HPDE6-E6E7 (cell line): Measurements from ENCODE around the gene CACNA2D3.
"Not testable (repeated sequence)": the region's sequence is repeated elsewhere in the genome, so short reads cannot be mapped to it uniquely, and the experiment has no call there.

Experiments
- DNase-seq: peaks from one replicate; pipeline ENCODE4 v3.0.0; 2011; ENCODE audit warnings: missing footprints; ENCODE audit errors: extremely low spot score

CACNA2D3 gene

DNA sequence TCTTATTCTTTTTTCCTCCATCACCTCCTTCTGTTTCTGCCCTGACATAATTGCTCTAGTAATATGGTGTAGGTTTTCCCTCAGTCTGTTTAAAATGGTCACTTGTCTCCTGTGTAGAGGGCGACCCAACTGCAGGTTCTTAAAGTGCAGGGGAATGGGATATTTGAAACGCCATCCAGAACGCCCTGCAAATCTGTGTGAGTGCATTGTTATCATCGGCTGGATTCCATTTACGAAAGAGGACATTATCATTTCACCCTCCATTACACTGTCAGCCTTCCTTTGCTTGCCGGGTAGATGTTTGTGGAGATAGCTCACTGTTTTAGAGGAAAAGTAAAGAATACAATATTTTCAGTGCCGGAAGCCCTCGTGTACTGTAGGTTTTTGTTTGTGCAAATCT is 451.5 kb downstream of the CACNA2D3 start:
- DNase-seq: no peak

DNA sequence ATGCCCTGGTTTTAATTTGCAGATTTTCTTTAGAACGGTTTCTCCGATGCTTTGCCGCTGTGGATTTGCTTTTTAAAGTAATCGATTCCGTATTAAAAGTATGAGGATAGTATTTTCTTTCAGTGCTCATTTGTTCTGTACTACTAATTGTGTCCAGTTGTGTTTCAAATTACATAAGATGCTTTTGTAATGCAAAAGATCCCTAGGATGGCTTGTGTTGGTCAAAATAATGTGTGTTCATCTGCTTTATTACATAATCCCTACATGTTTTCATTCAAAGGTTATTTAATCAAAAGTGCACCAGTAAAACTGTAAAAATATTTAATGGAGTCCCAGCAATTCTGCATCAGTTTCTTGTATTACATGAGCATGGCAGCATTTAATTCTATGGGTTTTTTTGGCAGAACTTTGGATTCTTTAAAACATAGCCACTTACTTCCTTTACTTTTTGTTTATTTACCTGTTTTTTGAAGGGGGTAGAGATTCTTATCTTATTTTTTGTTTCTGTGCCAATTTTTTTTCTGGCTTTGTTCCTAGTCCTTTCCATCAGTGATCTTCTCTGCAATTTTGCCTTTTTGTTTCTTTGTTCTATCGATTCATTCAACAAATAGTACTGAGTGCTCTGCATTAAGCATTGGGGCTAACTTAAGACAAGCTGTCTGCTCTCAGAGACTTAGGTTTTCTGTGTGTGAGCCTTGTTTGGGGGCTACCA is 452.7 kb downstream of the CACNA2D3 start:
- DNase-seq: no peak

DNA sequence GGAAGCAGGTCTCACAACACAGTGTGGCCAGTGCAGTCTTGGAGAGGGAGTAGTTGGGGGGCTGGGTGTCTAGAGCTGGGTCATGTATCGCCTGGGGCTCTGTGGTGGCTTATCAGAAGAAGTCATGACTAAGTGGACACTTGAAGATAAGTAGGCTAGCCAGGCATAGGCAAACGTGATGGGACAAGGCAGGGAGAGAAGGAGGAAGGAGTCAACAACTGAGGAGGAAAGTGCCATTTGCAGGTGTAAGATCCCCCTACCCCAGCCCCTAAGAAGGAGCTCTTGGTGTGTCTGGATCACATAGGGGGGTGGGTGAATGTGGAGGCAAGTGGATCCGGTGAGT is 453.2 kb downstream of the CACNA2D3 start:
- DNase-seq: no peak

DNA sequence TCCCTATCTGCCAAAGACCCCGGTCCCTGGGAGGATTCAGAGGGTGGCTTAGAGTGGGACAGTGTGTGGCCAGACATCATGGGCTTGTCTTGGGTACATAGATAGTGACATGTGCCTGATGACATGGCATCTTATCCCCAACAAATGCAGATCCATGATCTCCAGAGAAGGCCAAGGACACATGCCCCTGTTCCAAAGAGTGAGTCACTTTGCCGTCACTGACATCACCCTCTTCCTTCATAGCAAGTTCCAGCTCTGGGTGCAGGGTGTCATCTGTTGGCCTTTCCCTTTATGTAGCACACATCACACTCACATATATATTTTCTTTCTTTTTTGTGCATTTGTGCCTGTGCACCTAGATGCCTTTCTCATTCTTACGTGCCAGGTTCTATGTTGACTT is 455.0 kb downstream of the CACNA2D3 start:
- DNase-seq: no peak

DNA sequence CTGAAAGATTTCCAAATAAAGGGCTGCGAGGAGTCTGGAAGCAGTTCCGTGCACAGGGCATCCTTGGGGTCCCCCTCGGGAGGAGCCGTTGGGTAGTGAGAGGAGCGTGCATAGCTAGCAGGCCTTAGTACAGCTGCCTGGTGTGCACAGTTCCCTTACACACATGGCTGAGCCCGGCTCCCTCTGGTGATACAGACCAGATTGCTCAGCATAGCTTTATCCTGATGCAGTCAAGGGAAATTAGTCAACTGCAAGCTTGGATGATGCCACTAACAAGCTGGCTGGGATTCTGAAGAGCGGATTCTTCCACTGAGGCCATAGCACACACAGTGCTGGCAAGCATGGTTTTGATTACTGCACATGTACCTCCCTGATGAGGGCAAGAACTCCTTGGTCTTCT is 456.1 kb downstream of the CACNA2D3 start:
- no peak for DNase-seq

DNA sequence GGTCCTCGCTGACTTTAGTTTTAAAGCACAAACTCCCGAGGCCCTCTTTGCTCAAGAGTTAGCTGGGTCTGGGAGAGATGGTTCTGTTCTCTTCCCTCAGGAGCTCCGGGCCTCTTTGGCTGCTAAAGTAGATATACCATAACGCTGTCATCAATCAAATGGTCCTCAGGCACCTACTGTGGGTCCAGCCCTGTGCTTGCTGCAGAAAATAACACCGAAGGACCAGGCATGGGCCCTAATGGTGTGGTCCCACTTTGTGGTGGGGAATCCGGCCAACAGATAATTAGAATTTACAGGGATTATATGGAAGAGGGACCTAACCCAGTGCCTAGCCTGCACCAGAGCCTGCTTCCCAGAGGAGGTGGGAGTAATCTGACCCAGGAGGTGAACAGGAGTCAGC is 458.1 kb downstream of the CACNA2D3 start:
- no peak for DNase-seq

DNA sequence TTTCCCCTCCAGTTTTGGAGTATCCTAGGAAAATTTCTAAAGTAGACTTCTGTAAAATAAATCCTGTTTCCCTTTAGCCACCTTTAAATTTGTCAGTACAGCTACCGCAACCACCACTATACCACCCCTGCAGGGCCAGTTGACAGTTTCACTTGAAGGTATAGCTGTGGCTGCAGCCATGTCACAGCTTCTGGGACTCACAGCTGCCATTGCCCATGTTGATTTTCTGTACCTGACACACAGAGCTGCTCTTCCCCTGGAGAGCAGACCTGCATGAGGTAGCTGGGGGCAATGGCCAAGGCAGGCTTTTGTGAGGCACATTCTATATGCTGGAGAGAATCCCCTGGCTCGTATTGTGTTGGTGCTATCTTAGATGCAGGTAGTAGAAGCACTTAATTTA is 460.1 kb downstream of the CACNA2D3 start:
- DNase-seq: no peak

DNA sequence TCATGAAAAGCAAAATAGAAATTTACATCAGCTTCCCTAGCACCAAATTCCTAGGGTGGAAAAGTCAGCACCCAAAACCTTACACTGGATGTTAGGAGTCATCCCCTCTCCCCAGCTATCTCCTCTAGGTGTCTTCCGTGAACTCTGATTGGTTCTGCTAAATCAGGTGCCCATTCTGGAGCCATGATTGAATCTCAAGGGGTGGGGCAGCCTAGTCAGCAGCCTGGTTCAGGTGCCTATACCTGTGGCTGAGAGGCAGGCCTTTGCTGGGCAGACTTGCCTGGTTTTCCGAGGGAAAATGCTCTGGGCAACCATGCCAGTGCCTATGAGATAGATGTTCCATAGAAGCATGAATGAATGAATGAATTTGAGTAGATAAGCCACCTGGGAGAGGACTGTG is 468.8 kb downstream of the CACNA2D3 start:
- no peak for DNase-seq

DNA sequence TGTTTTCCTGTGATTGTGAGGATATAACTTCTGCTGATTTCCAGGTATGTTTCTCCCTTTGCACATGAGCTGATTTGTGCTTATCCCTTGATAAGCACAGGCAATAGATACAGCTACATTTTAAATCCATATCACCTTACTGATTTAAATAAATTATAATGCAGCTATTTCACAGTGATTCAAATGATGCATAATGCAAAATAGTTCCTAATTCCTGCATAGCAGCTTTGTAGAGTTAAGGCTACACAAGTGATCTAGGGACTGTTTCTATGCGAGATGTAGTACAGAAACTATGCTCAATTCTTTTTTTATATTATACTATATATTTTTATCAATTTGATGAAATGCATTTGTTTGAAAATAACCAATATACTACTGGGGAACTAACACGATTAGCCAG is 471.3 kb downstream of the CACNA2D3 start:
- no peak for DNase-seq

DNA sequence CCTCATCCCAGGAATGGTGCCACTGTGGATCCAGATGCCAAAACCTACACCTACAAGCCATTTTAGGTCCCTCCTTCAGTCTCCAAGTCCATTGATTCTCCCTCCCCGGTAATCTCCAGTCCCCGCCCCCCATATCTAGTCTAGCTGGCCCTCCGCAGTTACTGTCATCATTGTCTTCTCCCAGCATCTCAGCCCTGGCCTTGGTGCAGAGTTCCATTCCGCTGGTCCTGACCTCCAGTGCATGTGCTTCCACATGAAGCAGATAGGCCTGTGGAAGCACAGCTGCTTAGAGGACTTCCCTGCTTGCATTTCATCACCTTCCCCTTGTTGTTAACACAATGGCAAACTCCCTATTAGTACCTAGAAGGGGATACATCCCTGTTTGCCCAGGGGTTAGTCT is 473.7 kb downstream of the CACNA2D3 start:
- DNase-seq: no peak

DNA sequence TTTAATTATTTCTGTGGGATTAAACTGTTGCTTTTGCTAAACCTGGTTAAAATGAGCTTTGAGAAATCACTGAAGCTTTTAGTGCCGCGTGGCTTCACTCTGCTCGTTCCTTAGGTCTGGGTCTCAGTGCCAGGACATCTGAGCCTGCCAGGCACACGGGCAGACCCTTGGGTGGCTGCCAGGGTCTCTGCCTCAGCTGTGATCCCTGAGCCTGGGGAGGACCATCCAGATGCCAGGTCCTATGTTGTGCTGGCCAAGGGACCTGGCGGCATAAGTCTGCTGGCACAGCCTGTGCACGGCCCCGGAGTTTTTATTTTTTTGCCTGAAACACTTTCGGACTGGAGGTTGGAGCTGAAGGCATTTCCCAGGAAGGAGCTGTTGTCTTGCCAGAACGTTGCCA is 477.4 kb downstream of the CACNA2D3 start:
- no peak for DNase-seq

DNA sequence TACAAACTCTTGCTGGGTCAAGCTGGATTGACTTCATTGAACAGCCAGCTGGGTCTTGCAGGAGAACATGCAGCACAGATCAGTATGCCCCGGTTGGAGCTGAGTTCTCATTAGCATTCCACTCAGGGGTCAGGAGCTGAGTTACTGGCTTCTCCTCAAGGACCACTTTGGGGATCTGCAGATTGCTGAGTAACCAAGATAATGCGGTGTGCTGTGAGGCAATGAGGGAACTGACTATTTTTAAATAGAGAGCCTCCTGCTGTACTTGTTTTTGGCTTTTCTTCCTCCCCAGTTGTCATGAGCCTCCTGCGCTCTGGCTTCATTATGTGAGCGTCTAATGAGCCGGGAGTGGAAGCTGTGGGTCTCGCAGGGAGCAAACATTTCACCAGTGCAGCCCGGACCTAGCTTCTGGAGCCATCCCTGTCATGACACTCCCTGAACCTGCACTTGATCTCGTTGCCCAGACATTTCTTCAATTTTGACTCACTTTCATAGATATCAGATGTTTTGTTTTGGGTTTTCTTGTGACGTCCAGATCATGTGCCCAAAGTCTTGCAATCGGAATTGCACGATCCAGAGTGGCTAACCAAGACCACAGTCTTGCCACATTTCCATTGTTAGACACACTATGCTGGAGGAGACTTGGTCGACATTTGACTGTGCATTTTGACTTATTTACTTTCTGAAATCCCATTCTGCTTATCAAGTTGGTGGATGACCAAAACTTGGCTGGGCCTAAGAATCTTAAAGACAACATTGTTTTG is 478.3 kb downstream of the CACNA2D3 start:
- no peak for DNase-seq

DNA sequence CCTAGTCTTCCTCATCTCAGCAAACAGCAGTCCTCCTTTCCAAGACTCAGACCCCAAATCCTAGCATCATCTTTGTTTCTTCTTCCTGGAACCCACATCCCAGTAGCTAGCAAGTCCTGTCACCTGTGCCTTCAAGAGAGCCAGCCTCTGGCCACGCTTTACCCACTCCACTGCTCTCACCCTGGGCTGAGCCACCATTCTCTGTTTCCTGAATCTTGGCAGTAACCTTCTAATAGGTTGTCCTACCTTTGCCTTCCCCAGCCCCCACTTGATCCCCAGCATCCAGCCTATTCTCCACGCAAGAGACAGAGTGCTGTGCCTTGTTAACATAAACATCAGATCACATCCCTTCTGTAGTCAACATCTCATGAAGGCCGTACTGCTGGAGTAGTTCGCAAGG is 482.1 kb downstream of the CACNA2D3 start:
- DNase-seq: no peak

DNA sequence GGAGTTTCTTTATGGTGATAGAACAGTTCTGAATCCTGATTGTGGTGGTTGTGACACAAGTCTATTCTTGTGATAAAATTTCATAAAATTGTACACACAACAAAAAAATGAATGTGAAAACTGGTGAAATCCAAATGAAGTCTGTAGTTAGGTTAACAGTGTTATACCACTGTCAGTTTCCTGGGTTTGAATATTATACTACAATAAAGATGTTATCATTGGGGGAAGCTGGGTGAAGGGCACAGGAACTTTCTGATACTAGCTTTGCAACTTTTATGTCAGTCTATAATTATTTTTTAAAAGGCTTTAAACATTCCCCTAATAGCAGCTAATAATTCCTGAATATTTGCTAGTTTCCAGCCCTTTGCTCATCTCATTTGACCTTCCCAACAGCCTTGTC is 485.7 kb downstream of the CACNA2D3 start:
- no peak for DNase-seq

DNA sequence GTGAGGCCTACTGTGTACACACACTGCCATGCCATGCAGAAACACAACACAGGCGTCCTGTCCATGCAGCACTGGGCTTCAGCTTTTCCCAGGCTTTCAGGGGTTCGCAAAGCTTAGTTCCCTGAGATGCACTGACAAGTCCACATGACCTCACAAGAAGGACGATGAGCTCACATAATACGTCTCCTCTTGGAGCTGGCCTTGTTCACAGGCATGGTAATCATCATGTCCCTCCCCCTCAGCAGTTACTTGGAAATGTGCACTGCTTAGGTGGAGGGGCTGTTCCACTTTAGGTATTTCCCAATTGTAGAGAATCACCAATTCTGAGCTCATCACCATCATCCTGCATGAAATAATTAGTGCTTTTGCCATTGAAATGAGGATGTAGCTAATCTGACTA is 496.7 kb downstream of the CACNA2D3 start:
- no peak for DNase-seq

DNA sequence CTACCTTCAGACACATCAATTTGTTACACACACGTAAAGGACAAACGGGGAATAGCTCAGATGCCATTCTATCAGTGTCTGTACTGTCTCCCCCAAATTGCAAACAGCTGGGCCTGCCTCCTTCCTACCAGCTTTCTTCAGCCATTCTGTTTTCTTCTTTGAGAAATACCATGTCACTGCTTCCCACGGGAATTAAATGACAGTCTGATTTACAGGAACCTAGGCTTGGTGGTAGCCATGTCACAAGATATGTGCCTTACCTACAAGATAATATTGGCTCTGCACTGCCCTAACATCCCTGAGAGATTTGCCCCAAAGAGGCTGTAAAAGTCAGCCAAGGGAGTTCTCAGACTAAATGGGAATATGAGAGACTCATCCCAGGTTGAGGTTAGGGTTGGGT is 497.2 kb downstream of the CACNA2D3 start:
- no peak for DNase-seq

DNA sequence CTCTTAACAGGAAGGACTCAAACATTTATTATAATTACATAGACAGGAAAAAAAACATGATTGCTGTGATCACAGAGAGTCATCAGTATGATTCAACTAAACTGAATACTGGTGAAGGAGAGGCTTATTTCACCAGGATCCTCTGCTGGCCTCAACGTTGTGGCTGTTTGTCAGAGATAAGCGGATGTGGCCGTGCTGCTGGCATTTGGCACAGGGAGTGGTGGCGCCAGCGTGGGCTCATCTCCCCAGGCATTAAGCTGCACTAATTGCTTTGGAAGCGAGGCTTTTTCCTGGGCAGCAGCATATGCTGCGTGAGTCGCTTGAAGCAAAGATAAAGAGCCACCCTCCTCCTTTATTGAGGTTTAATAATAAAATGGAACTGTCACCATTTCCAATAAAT is 498.8 kb downstream of the CACNA2D3 start:
- DNase-seq: no peak

DNA sequence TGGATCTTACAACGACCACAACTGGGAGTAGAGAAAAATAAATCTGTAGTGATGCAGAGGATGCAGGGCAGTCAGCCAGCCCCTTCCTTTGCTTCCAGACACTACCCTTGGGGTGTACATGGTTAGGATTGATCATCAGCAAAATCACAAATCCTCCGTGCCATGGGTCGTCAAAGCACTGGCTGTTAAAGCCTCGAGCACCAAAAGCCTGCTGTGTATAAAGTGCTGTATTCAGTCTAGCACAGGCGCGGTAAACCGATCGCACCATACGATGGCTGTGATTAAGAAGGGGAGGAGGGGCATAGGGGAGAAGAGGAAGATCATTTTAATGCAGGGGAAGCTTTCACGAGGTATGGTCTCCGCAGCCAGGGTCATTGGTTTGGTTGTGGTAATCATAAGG is 500.3 kb downstream of the CACNA2D3 start:
- DNase-seq: no peak

DNA sequence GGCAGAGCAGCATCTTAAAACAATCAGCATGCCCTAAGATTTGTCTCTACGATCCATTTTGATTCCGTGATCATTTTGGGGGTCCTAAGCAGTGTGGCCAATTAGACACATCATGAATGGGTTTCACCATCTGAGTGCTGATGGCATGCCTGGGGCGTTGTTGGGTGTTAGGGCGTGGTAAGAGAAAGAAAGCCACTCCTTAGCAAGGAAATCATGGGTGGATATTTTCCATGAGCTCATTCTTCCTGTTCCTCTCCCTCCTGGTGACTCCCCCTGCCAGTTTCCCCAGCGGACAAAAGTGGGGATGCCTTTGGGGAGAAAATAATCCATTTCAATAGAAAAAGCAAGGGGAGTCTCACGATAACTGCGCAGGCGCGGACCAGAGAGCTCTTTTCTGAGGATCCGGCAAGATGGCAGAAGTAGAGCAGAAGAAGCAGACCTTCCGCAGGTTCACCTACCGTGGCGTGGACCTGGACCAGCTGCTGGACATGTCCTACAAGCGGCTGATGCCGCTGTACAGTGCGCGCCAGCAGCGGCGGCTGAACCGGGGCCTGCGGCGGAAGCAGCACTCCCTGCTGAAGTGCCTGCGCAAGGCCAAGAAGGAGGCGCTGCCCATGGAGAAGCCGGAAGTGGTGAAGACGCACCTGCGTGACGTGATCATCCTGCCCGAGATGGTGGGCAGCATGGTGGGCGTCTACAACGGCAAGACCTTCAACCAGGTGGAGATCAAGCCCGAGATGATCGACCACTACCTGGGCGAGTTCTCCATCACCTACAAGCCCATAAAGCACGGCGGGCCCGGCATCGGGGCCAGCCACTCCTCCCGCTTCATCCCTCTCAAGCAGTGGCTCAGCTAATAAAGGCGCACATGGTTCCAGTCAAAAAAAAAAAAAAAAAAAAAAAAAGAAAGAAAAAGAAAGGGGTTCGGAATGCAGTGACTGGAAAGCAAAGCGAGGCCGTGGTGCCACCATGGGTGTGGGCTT is 503.7 kb downstream of the CACNA2D3 start:
- no peak for DNase-seq

DNA sequence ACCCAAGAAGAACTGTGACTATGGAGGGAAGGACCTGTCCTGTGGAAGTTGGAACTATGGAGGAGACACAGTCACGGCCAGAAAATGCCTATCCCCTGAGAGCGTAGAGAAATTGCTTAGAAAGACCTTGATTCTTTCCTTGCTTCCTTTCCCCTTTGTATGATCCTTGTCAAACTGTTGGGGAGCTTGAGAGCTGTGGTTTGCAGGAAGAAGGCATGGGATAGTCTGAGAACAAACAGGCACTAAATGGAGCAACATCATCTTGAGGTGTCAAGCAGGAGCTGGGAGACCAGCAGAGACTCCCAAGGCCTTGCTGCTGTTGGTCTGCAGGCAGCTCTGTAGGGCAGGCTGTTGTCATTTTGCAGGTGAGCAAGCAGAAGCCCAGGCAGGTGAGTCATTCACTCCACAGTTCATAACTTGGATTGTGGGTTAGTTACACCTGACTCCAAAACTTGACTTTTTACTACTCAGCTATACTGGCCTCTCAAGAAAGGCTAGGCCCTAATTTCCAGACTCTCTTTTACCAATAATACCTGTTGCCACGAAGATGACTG is 506.6 kb downstream of the CACNA2D3 start:
- no peak for DNase-seq

DNA sequence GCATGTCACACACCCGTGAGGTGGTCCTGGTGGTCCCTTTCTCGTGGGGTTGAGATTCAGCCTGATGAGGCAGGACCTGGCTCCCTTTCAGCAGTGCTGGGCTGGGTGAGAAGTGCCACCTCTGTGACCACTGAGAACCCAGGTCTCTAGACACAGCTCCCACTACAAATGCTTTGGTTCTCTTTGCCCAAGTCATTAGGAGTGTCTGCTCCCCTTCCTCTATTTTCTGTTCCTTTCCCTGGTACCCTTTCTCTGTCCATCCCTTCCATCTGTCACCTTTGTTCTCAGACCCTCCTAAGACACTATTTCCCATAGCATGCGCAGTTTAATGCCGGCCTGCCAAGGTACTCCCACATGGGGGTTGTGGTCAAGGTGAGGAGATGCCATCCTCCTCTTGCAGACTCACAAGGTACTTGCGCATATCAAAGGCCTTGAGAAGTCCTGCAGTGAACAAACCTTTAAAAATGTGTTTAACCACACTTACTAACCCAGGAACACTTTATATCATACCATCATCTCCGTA is 507.8 kb downstream of the CACNA2D3 start:
- DNase-seq: no peak

DNA sequence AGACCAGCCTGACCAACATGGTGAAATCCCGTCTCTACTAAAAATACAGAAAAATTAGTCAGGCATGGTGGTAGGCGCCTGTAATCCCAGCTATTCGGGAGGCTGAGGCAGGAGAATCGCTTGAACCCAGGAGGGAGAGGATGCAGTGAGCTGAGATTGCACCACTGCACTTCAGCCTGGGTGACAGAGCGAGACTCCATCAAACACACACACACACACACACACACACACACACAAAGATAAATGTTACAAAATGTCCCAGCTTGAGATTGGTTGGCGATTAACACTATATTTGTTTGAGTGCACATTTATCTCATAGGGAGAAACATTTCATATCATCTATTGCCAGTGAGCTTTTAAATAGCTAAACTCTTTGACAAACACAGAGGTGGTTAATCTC is 508.6 kb downstream of the CACNA2D3 start:
- DNase-seq: not testable (repeated sequence)
